GM12801 (cell line): Measurements from ENCODE around the gene NOCT.

ENCODE experiments used
- CTCF ChIP-seq: IDR thresholded peaks from one replicate; pipeline ENCODE4 v1.5.1; 2011; ENCODE audit warnings: control low read depth; ENCODE audit not compliant: insufficient read length; ENCODE audit errors: extremely low read depth

NOCT gene

GRCh38 chr4:139084804-139085093, 69.2 kb downstream of the NOCT start:
- no peak for TF ChIP-seq CTCF

- TF ChIP-seq CTCF = no peak
These were observed 69.6 kb downstream of the NOCT start for GRCh38 chr4:139085141-139085540.

- no peak for TF ChIP-seq CTCF
These were observed 76.7 kb downstream of the NOCT start for GRCh38 chr4:139092271-139092670.
